Upper lobe of left lung (tissue), 6 donors: ENCODE data around the gene SLC17A3. TPM values are rescaled to one million over a fixed set of nuclear protein-coding genes. Genes with fewer than 3 reads are reported as not detected.

Experiments used
- ATAC-seq, 2 donors: fragments of 200-7000 bp; cut with Tn5 transposase; one replicate each; pipeline ENCODE4 v1.9.1; 2022; ENCODE audit warnings: mild to moderate bottlenecking in 2 of 2, moderate library complexity in 2 of 2; ENCODE audit not compliant: low FRiP score in 2 of 2
- DNase-seq, 2 donors: peaks; one replicate each; pipeline ENCODE4 v3.0.0-alpha.2; 2019 to 2020
- H3K27ac ChIP-seq, 4 donors: fragments of 200-600 bp; sonication (generic); one replicate each; pipeline ENCODE4 v1.5.1; 2016 to 2019
- H3K27me3 ChIP-seq, 4 donors: fragments of 200-600 bp; sonication (generic); one replicate each; pipeline ENCODE4 v1.5.1; 2017 to 2019
- H3K36me3 ChIP-seq, 4 donors: fragments of 200-600 bp; sonication (generic); one replicate each; pipeline ENCODE4 v1.5.1; 2016 to 2019
- H3K4me1 ChIP-seq, 4 donors: fragments of 200-600 bp; sonication (generic); one replicate each; pipeline ENCODE4 v1.5.1; 2018 to 2019
- H3K4me3 ChIP-seq, 4 donors: fragments of 200-600 bp; sonication (generic); one replicate each; pipeline ENCODE4 v1.5.1; 2017 to 2019; ENCODE audit warnings: mild to moderate bottlenecking in 2 of 4, moderate library complexity in 1 of 4
- H3K9me3 ChIP-seq, 4 donors: fragments of 200-600 bp; sonication (generic); one replicate each; pipeline ENCODE4 v1.5.1; 2018 to 2019
- CTCF ChIP-seq, 6 experiments: fragments of 450-650 bp in 4 of 6; fragments of 200-600 bp in 2 of 6; sonication (generic) in 2 of 6; IDR thresholded peaks; one replicate each; pipeline ENCODE4 v1.5.1; 2016 to 2019; ENCODE audit warnings: antibody characterized with exemption in 6 of 6
- EP300 ChIP-seq, 4 donors: sonication (generic); formaldehyde crosslinking; IDR thresholded peaks; one replicate each; pipeline ENCODE4 v1.5.1; 2017; ENCODE audit warnings: antibody characterized with exemption in 4 of 4, control low read depth in 2 of 4
- POLR2A ChIP-seq, 4 donors: fragments of 450-650 bp; IDR thresholded peaks; one replicate each; pipeline ENCODE4 v1.5.1; 2016 to 2017; ENCODE audit warnings: antibody characterized with exemption in 4 of 4, mild to moderate bottlenecking in 2 of 4
- POLR2AphosphoS5 ChIP-seq, 2 donors: sonication (generic); formaldehyde crosslinking; IDR thresholded peaks; one replicate each; pipeline ENCODE4 v1.5.1; 2017; ENCODE audit warnings: antibody characterized with exemption in 2 of 2
- WGBS, 2 donors: methylation state at CpG; one replicate each; pipeline ENCODE4 v1.1.5; 2017 to 2018; 5-methylcytosine and 5-hydroxymethylcytosine counted together
- total RNA-seq, 6 donors: library from RNA; depleted of rRNA in 4 of 6; stranded (reverse); fragments of >200 nt in 4 of 6; gene quantifications; one replicate each; pipeline versions ENCODE4 v1.1.0 to v1.2.1, GENCODE V29; 2016 to 2021
- donor health status: DM: no; HTN: no; CAD: no; lungs with moderate emphysema.
- donor health status: DM: no; HTN: yes; CAD: no; lungs with severe emphysema.

SLC17A3 gene
- total RNA-seq, 6 donors from 2014 or later = 0.40 TPM; not detected in 5

GRCh38 chr6:25869840-25870239, 4.2 kb downstream of the SLC17A3 start:
- DNase-seq = no peak
- ATAC-seq = no peak
- no peaks in the 10 kb centered on the region for H3K36me3 ChIP-seq
- H3K4me3 ChIP-seq = no peak overlapping the region
- H3K27ac ChIP-seq = no peak overlapping the region
- no peaks in the 10 kb centered on the region for H3K27me3 ChIP-seq
- H3K9me3 ChIP-seq = no peaks in the 10 kb centered on the region
- H3K4me1 ChIP-seq = no peaks in the 10 kb centered on the region
- 32 to 86% methylated on average over 1 of the region's 1 CpG for WGBS, 2 donors
- no peak for TF ChIP-seq POLR2AphosphoS5 (IDR thresholded peaks at IDR 0.05)
- TF ChIP-seq CTCF (IDR thresholded peaks at IDR 0.05) = no peak
- TF ChIP-seq EP300 (IDR thresholded peaks at IDR 0.05) = no peak
- TF ChIP-seq POLR2A (IDR thresholded peaks at IDR 0.05) = no peak

GRCh38 chr6:25868436-25869183, 5.4 kb downstream of the SLC17A3 start:
- Histone ChIP-seq H3K27me3 (no peaks in the 10 kb centered on the region), H3K4me1 (no peaks in the 10 kb centered on the region), H3K27ac (no peak overlapping the region), H3K9me3 (no peaks in the 10 kb centered on the region), H3K36me3 (no peaks in the 10 kb centered on the region), H3K4me3 (no peak overlapping the region)
- no peak for TF ChIP-seq EP300 (IDR thresholded peaks at IDR 0.05)
- no peak for TF ChIP-seq CTCF (IDR thresholded peaks at IDR 0.05)
- TF ChIP-seq POLR2A (IDR thresholded peaks at IDR 0.05) = no peak
- no peak for TF ChIP-seq POLR2AphosphoS5 (IDR thresholded peaks at IDR 0.05)
- 63 to 68% methylated on average over 3 of the region's 3 CpGs for WGBS, 2 donors
- ATAC-seq (no peak), DNase-seq (no peak)

DNA sequence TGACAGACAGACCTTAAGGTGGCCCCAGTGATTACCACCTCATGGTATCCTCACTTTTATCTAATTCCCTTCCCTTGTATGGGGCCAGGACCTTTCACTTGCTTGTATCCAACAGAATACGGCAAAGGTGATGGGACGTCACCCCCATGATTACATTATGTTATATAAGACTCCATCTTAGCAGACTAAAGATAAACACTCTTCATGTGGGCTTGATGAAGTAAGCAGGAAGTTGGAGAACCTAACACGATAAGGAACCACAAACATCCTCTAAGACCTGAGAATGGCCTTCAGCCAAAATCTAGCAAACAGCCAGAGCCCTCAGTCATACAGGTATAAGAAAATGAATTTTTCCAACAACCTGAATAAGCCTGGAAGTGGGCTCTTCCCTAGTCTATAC, 8.0 kb downstream of the SLC17A3 start:
- WGBS, 2 donors = 14 to 17% methylated on average over 3 of the region's 3 CpGs
- ATAC-seq = no peak

DNA sequence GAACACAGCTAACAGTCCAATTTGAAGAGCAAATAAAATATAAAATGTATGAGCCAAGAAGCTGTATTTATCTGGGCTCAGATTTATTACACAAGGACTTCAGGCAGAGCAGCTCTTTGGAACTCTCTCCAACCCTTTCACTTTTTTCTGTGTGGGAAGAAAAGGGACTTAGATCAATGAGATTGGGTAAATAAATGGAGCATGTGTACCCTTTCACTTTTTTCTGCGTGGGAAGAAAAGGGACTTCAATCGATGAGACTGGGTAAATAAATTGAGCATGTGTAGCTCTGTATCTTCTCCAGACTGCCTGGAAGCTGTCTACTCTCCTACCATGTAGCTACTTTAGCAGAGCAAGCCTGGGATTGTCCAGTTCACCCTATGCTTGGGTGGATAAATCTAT, 10.7 kb downstream of the SLC17A3 start:
- ATAC-seq (no peak), DNase-seq (no peak)
- no peak for TF ChIP-seq CTCF (IDR thresholded peaks at IDR 0.05)
- no peak for TF ChIP-seq EP300 (IDR thresholded peaks at IDR 0.05)
- no peak for TF ChIP-seq POLR2AphosphoS5 (IDR thresholded peaks at IDR 0.05)
- no peak for TF ChIP-seq POLR2A (IDR thresholded peaks at IDR 0.05)
- H3K9me3 ChIP-seq = no peaks in the 10 kb centered on the region
- H3K27me3 ChIP-seq = no peaks in the 10 kb centered on the region
- 57 to 63% methylated on average over 2 of the region's 2 CpGs for WGBS, 2 donors
- H3K36me3 ChIP-seq = no peaks in the 10 kb centered on the region
- H3K27ac ChIP-seq = no peak overlapping the region
- H3K4me3 ChIP-seq = no peak overlapping the region
- no peaks in the 10 kb centered on the region for H3K4me1 ChIP-seq

More for the DNA sequence above, 8.0 kb downstream of the SLC17A3 start:
- no peak for DNase-seq
- Histone ChIP-seq H3K36me3 (no peaks in the 10 kb centered on the region), H3K9me3 (no peaks in the 10 kb centered on the region), H3K27me3 (no peaks in the 10 kb centered on the region), H3K4me1 (no peaks in the 10 kb centered on the region), H3K27ac (no peak overlapping the region), H3K4me3 (no peak overlapping the region)
- no peak for TF ChIP-seq EP300 (IDR thresholded peaks at IDR 0.05)
- TF ChIP-seq POLR2A (IDR thresholded peaks at IDR 0.05) = no peak
- no peak for TF ChIP-seq POLR2AphosphoS5 (IDR thresholded peaks at IDR 0.05)
- no peak for TF ChIP-seq CTCF (IDR thresholded peaks at IDR 0.05)

- H3K27ac ChIP-seq = no peak overlapping the region
- no peaks in the 10 kb centered on the region for H3K9me3 ChIP-seq
- no peak for TF ChIP-seq CTCF (IDR thresholded peaks at IDR 0.05)
- TF ChIP-seq EP300 (IDR thresholded peaks at IDR 0.05) = no peak
- TF ChIP-seq POLR2A (IDR thresholded peaks at IDR 0.05) = no peak
- no peak for TF ChIP-seq POLR2AphosphoS5 (IDR thresholded peaks at IDR 0.05)
- no peak for DNase-seq
- no peak for ATAC-seq
- H3K27me3 ChIP-seq = no peaks in the 10 kb centered on the region
- no peaks in the 10 kb centered on the region for H3K36me3 ChIP-seq
- no peak overlapping the region for H3K4me3 ChIP-seq
- WGBS, 2 donors = 88% methylated on average over 4 of the region's 4 CpGs
- no peaks in the 10 kb centered on the region for H3K4me1 ChIP-seq
These were observed 11.8 kb downstream of the SLC17A3 start for GRCh38 chr6:25862199-25862598.
